GM12873 (cell line): ENCODE measurements around the gene SLC9C2.

Source experiments
- CTCF ChIP-seq: IDR thresholded peaks from 2 replicates; pipeline ENCODE4 v1.5.1; 2012; ENCODE audit warnings: low read depth, mild to moderate bottlenecking, moderate library complexity, low read length, control low read depth; ENCODE audit not compliant: insufficient read depth; ENCODE audit errors: missing control alignments

SLC9C2 gene

GRCh38 chr1:173507205-173507846, 95.5 kb downstream of the SLC9C2 start:
- TF ChIP-seq CTCF = no peak

- peak; percentile 43 for TF ChIP-seq CTCF
Observed at GRCh38 chr1:173506437-173506836, 96.4 kb downstream of the SLC9C2 start.

- TF ChIP-seq CTCF = no peak
Observed at GRCh38 chr1:173505391-173505790, 97.5 kb downstream of the SLC9C2 start.

- no peak for TF ChIP-seq CTCF
Observed at GRCh38 chr1:173504268-173504667, 98.6 kb downstream of the SLC9C2 start.

- TF ChIP-seq CTCF = no peak
Observed at GRCh38 chr1:173503391-173503790, 99.5 kb downstream of the SLC9C2 start.

- no peak for TF ChIP-seq CTCF
Observed at GRCh38 chr1:173502104-173502503, 100.8 kb downstream of the SLC9C2 start.

- no peak for TF ChIP-seq CTCF
Observed at GRCh38 chr1:173499729-173500128, 103.1 kb downstream of the SLC9C2 start.
